ENCODE data around the gene LRP1B.
"Not testable (repeated sequence)": the region's sequence is repeated elsewhere in the genome, so short reads cannot be mapped to it uniquely, and the experiment has no call there.

LRP1B gene

DNA sequence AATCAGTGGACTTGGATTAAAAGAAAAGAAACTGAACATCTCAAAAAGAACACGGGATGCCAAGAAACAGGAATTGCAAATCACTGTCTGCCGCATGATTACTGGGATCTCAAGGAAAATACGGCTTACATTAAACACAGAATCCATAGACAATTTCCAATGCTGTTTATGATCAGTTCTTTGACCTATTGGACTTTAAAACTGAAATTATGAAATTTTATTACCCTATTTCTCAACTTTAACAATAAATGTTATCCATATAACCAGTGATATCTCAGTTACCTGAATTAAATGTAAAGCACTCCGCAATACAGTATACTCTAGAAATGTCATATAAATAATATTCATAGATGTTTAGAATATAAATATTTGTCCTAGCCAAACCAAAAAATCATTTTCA, 1793.8 kb downstream of the LRP1B start:
- no peak for DNase-seq (ENCODE audit: low spot score)

DNA sequence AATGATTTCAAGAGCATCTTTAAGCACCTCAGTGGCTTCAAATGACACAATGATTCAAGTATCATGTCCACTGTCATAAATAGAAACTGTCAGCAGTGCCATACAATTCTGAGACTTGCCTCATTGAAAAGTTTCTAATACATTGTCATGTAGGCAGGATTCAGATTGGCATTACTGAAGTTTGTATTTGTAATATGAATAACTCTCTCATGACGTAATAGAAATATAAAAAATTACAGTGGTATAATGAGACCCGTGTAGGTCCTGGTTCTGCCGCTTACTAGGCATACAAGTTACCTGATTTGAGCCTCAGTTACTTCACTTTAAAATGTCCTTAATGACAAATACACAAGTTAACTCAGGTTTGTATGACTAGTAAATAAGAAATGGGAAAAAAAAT, 1814.5 kb downstream of the LRP1B start:
- no peak for DNase-seq (ENCODE audit: low spot score)

DNA sequence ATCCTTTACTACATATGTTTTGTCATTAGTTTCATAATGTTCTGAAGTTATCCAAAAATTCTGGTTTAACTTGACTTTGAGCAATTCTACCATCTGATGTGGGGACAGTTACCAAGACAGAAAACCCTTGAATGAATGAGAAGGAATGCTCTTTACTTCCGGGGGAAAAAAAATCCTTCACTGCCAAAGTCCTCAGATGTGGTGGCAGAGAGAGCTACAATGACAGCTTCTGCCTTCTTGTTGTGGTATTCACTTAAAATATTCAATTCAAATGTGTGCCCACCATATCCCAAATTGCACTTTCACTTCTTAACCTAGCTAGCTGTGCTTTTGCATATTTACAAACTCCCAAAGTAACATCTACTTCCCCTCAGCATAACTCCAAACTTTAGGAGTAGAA, 1818.9 kb downstream of the LRP1B start:
- DNase-seq (ENCODE audit: low spot score), result no peak

DNA sequence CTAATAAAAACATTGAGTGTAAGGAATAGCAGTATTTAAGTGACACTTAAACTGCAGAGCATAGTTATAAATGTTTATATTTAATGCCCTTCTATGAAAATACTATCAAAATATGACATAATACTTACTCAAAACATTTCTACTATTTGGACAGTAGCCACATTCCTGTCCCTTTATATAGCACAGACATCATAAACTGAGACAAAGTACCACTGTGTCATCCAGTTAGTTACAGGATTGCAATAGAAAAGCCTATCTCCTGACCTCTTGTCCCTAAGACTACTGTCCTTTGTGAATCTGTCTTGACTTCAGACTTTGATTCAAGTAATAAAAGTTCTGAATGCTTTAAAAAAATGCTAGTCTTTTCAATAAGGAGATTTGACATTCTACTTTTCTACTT, 1822.1 kb downstream of the LRP1B start:
- no peak for DNase-seq (ENCODE audit: low spot score)

DNA sequence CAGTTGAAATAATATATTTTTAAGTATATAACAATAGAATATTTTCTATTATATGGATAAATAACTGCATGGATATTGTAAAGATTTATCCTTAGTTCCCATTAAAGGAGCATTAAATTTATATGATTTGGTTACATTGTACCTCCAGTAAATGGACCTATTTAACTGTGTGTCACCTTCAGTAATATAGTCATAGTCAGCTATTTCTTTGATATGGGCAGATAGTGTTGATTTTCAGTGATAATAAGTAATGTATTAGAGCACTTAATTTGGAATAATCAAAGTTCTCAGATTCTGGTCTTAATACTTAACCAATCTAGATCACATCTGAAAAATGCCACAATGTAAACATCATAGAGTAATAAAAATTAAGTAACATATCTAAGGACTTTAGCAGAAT, 1823.3 kb downstream of the LRP1B start:
- no peak for DNase-seq (ENCODE audit: low spot score)

DNA sequence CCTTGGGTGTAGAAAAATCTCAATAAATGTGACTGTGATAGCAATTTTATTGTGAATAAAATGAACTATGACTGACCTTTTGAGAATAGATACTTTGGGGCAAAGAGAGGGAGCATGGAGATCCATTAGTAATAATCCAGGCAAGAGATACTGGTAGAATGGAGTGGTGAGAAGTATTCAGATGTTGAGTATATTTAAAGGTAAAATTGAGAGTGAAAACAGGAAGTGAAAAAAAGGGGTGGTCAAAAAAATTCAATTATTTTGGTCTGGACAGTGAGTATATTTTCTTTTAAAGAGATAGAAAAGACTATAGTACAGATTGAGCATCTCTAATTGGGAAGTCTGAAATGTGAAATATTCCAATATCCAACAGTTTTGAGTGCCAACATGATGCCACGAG, 1835.0 kb downstream of the LRP1B start:
- no peak for DNase-seq (ENCODE audit: low spot score)

DNA sequence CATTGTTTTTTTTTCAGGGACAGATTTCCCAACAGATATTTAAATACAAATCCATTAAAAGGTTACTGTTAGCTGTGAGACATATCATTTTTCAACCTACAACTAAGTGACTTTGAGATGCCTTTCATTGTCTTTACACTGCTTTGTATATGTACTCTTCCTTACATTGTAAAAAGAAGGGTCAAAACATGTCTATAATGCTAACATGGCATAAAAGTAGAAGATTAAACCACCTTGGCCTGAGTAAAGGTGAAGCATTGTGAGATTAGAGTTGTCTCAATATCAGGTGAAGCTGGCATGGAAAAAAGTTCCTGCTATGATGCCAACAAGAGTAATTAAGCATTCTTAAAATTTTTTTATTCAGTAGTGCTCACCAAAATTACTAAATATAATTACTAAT, 1842.1 kb downstream of the LRP1B start:
- no peak for DNase-seq (ENCODE audit: low spot score)

DNA sequence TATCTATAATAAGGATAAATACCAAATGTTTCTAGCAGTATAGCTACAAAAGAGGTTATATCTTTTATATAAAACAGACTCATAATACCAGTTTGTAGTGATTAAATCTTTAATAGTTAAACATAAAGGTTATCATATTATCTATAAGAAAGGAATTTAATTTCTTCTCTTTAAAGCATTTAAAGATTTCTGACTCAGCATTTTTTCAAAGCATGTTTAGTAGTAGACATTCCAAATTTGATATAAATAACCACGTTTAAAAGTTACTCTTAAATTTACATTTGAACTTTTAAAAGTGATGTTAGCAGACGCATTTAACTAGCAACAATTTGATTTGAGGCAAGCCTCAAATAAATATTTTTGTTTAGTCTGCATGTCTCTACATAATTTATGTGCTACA, 1842.6 kb downstream of the LRP1B start:
- DNase-seq (ENCODE audit: low spot score), result no peak

DNA sequence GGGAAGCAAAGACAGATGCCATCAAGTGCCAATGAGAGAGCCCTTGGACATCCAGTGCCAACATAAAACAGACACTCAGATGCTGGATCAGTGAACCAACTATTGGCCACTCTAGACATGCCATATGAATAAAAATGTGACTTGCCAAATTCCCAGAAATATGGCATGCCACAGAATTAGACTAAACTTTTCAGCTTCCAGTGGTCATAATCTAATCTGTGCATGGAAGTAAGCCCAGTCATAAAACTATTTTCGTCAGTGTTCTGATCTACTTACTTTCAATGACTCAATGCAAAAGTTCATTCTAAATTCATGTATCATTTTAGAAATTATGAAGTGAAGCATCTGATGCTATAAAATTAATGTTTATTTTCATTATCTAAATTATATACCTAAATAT, 1844.4 kb downstream of the LRP1B start:
- DNase-seq (ENCODE audit: low spot score), result no peak

DNA sequence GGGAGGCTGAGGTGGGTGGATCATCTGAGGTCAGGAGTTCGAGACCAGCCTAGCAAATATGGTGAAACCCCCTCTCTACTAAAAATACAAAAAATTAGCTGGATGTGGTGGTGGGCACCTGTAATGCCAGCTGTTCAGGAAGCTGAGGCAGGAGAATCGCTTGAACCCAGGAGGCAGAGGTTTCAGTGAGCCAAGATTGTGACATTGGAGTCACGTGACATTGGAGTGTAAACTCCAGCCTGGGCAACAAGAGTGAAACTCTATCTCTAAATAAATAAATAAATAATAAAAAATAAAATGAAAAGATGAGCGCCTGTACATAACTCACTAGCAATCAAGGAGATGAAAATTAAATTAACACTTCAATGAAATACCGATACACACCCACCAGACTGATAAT, 1853.5 kb downstream of the LRP1B start:
- DNase-seq (ENCODE audit: low spot score), result not testable (repeated sequence)

DNA sequence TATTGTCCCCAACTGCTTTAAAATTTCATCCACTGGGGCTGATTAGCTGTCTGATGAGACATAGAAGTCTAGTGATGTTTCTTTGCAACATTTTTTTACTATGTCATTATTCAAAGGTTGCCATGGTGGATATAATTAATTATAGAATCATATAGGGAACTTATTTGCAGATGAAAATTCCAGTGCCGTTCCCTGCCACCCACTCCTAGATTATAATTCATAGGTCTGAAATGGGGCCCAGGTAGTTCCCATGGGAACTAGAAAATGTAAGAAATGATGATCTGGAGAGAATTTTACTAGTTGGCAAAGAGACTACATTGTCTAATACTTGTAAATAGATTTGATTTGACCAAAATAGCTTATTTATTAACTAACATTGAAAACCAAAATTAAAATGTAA, 1854.2 kb downstream of the LRP1B start:
- no peak for DNase-seq (ENCODE audit: low spot score)

DNA sequence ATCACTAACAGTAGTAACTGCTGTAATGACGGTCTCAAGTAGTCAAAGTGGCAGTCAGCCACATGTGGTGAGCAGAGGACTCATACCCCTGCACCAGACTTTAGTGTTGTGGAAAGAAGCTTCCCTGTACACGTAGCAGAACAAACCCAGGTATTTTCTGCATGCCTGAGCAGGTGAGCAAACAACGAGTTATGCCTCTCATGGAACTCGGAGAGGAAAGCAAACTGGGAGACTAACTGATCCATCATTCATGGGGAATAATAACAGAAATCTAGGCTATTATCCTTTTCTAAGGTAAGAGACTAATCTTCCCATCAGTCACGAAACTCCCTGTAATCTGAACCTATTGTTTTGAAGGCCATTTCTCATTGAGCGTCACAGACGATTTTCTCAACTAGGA, 1855.4 kb downstream of the LRP1B start:
- no peak for DNase-seq (ENCODE audit: low spot score)

DNA sequence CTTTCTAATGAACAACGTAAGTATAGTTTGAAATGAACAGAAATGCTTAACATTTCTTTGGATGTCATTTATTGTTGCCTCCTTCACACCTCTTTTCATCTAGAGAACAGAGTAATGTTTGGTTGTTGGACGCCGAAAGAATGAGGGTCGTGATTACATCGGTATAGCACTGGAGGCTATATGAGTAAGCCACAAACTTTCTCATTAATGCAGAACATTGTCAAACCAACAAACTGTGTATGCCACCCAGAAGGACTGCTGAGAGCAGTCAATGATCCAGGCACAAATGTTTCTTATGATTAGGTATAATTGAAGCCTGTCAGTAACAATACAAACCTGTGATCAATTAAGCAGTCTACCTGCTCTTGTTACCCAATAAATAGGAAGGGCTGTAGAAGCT, 1855.9 kb downstream of the LRP1B start:
- DNase-seq (ENCODE audit: low spot score), result no peak

DNA sequence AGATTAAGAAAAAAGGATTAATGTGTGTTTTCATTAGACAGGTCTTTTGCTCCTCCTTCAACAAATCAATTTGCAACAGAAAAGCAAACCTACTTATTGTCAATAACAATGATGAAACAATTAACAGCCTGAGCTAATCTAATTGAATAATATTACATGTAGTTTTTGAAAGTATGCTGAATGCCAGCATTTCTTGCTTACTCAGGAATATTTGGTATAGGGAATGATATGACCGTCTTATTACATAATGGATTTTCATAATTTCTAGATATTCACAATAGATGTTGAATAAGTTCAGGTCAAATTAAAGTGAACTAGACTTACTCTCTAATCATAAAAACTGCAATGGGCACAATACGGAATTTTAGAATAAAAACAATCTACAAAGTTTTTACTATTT, 1856.9 kb downstream of the LRP1B start:
- no peak for DNase-seq (ENCODE audit: low spot score)

DNA sequence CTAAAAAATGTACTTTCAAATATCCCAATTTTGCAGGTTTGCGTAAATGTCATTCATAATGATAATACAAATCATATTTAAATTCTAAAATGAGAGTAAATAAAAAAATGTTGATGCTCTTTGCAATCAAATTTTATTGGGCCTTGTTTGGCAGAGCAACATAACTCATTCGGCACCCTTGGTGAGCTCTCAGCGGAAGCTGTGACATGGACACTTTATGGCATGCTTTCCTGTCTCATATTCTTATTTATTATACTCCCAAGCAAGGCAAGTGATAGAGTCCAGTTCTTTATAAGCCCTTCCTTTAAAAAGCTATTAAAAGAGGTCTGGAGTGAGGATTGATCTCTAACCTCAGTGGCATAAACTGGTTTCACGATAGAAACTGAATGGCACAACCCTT, 1857.4 kb downstream of the LRP1B start:
- DNase-seq (ENCODE audit: low spot score), result no peak

DNA sequence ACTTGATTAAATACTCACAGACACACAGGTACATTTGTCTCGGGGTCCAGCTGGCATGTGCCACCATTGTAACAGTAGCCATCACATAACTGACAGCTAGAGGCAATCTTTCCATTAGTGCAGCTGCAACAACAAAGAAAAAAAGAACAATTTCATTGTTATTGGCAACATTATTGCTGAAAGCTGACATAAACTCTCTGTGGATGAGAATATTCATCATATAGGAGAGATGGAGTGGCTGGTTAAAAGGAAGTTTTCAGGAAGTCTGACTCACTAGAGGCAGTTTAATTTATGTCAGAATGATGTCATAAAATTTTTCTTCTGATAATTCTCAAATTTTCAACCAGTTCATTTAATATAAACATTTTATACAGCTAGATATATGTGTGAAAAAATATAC, 1860.6 kb downstream of the LRP1B start:
- no peak for DNase-seq (ENCODE audit: low spot score)

DNA sequence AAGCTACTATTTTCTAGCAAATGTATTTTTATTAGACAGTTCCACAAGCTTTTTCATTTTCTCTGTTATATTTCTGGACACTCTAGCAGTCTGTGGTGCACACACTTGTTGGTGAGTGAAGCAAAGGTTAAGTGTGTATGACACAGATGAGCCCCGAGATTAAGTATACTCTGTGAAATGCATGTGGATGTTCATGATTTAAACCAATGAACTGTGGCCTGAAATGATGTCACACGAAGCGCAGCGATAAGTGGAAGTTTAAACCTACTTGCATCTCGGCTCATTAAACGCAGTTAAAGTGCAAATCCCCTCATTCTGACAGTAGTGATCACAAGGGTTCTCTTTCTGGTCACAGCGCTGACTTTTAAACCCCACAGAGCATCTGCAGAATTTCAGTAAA, 1861.8 kb downstream of the LRP1B start:
- DNase-seq (ENCODE audit: low spot score), result no peak

DNA sequence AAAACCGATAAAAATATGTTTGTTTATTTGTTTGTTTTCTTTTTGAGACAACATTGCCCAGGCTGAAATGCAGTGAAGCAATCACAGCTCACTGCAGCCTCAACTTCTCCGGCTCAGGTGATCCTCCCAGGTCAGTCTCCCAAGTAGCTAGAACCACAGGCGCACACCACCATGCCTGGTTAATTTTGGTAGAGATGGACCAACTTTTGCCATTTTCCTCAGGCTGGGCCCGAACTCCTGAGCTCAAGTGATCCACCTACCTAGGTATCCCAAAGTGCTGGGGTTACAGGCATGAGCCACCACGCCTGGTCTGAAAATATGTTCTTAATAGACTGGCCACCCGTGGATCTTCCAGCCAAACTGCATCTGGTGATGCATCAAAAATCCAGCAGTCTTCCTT, 1867.9 kb downstream of the LRP1B start:
- no peak for DNase-seq (ENCODE audit: low spot score)

DNA sequence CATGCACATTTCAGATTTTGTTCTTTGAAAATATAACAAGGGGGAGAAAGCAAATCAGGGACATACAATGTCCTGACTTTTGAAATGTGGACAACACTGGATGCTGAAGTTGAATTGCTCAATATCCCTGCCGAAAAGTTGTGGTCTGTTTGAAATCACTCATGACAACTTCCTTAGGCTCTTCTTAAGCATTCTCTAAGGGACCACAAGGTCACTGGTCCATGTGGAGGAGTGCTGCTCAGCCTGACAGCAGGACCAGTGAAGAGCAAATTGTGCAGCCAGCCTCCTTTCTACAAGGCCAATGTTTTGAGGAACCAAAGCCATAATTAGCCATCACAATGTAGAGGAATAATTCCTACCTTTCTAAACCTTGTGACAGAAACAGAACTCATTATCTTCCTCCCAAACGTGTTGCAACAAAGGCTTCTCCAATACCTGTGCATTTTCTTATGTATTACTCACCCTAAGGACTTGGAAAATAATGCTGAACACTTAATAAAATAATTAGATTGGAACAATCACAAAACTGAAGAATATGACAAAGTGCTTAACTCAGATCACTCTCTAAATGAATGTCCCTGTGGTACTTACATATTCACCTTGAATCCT, 1873.0 kb downstream of the LRP1B start:
- DNase-seq (ENCODE audit: low spot score), result no peak

DNA sequence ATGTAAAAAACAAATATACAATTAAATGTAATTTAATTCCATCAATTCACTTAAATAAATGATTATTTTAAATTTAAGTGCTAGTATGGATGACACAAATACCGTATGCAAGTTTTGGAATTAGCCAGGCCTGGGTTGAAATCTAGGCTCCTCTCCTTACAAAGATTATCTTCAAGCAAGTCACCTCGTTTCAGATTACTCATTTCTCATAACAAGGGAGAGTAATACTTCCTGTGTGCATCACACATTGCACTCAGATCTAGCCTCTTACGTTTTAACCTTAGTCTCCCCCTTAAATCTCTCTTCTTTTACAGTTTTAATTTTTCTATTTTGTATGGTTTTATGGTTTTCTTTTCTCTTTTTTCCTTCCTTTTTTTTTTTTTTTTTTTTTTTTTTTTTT, 1874.7 kb downstream of the LRP1B start:
- DNase-seq (ENCODE audit: low spot score), result no peak

DNA sequence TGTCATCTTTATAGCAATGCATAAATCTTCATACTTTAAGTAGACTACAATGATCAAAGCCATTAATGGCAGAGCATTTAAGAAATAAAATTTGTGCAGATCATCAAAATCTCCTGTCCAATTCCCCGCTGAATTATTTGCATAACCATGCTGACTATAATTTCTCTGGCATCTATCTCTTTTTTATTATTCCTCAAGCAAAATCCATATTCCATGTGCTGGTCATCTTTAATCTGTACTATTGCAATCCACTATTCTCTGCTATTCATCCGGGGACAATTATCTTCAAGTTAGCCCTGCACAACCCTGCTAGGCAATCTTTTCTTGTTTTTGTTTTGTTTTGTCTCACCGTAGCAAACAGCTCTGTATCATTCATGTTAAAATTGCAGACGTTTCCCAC, 1881.0 kb downstream of the LRP1B start:
- DNase-seq (ENCODE audit: low spot score), result no peak

DNA sequence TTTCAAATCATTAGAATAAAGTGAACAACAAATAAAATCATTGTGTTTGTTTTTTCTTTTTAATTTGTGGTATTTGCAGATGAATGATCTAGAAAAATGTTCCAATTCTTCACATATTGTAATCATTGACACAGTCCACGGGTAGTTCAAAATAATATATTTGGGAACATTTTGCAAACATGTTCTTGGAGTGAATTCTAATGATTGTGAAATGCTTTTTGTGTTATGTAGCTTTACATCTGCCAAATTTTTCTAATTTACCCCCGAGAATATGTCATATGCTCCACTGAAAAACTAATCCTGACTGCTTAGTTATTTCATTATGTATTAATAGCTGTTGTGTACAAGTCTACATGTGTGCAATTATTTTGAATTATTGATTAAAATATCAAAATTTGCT, 1882.2 kb downstream of the LRP1B start:
- no peak for DNase-seq (ENCODE audit: low spot score)

DNA sequence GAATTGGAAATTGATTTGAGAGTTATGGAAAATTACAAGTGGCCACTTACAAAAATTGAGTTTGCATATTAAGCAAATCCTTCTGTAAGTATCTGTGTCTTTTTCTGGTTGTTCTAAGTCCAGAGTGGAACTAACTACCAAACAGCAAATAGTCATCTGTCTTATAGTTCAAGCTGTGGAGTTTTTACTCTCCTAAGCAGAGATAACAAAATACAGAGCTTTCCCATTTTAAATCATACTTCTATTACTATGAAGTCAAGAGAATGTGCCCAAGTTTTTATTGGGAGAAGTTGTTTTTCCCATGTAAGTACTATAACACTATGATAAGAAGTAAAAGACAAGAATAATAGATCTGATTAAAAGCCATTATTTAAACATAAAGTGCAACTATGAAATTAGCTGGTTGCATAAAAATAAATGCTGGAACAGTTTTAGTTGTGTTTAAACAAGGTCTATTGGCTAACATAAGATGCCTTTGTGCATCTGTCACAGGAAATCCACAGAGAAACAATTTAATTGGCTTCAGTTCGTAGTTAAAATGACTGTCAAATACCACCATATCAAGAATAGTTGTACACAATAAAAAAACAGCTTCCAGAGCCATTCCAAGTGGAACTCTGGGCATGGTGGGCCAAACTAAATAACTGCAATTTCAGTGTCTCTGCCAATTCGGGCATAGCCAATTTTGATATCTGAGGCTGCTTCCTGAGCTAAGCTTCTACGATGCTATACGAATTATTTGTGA, 1883.2 kb downstream of the LRP1B start:
- DNase-seq (ENCODE audit: low spot score), result no peak

DNA sequence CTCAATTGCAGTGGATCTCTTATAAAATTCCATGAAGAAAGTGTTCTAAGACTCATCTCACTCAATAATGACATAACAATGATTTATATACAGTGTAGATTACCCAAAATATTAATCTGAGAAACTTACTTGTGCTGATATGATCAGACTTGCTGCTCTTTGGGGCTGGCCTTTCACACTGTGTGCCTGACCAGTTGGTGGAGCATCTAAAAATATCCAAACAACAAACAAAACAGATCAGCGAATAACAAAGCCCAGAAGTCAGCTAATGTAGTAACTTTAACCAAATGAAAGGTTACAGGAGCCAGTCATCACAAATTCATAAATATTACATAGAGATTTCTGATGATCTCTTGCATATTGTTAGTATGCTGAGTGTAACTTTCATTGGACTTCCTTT, 1883.9 kb downstream of the LRP1B start:
- DNase-seq (ENCODE audit: low spot score), result no peak

All from HuH-7.5 (cell line).